ENCODE results near the gene MCRIP1.
"Not testable (repeated sequence)": the region's sequence is repeated elsewhere in the genome, so short reads cannot be mapped to it uniquely, and the experiment has no call there.

The MCRIP1 gene

DNA sequence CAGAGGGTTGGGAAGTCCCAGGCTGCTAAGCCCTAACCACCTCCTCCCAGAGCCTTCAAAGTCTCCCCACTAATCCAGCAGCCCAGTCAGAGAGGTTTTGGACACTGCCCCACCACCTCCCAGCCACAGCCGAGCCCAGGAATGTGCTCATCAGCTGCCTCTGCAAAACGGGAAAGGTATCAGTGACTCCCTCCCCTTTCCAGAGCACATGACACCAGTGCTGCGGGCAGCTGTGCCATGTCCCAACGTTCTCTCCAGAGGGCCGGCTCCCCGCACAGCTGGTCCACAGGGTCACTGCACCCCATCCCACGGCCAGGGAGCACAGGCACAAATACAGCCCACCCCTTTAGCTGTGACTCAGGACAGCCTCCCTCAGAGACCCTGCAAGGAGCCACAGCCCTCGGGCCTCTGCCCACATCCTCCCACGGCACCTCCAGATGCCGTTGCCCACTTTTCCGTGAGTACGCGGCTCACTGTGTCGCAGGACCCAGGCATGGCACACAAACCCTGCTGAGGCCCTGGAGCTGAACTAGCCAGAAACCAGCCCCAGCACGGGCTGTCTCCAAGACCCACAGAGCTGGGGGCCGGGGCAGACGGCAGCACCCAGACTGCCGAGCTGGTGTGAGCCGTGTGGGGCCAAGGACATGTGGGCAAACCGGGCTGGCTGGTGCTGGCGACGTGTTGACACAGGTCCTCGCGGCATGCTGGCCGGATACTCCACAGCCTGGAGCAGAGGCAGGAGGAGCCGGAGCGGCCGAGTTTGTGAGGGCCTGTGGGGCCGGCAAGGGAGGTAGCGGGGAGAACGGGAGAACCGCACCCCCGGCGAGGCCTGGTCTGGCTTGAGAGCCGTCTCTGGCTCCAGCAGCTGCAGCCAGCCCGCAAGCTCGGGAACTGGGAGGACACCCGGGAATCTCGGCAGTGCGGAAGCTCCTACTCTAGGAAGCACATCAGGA lies 8.0 kb upstream of the MCRIP1 start:
- no peak for DNase-seq

DNA sequence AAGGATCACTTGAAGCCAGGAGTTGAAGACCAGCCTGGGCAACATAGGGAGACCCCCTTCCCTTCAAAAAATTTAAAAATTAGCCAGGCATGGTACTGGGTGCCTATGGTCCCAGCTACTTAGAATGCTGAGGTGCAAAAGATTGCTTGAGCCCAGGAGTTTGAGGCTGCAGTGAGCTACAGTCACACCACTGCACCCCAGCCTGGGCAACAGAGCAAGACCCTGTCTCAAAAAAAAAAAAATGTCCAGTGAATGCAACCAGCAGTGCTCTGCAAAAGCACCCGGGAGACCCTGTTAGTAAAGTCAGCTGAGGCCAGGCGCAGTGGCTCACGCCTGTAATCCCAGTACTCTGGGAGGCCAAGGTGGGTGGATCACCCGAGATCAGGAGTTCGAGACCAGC lies 7.0 kb upstream of the MCRIP1 start:
- not testable (repeated sequence) for DNase-seq

DNA sequence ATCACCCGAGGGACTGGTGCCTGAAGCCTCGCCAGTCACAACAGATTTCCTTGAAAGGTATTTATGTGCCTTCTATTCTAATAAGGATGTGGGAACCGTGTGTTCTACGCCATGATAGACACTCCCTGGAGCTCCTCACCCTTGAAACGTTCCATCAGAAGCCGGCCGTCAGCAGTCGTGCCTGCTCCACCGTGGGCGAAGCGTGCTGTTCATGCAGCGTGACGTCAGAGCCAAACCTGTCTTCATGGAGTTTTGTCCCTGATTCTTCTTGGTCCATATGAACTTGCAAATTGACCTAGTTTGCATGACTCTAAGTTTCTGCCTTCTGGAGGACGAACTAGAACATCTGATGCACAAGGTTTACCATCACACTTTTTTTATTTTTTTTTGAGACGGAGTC lies 6.2 kb upstream of the MCRIP1 start:
- DNase-seq = no peak

DNA sequence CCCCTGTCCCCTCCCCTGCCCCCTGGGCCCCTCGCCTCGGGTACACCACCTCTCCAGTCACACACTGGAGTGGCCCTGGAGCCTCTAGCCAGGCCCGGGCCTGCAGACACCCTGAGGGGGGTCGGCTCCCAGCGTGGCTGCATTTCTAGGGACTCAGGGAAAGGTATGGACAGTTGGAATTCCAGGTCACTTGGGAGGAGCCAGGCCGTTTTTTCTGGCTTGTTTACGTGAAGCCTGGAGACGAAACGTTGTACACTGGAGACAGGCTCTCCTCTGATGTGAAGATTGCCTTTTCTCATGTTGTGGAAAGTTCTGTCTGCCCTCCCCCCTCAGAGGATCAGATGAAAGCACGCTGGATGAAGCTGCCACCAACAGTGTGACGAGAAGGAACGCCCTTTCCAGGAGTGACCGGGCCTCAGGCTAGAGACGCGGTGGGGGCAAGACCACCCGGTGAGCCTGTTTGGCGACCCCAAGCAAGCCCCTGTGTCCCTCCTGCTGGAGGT lies 5.7 kb upstream of the MCRIP1 start:
- no peak for DNase-seq

DNA sequence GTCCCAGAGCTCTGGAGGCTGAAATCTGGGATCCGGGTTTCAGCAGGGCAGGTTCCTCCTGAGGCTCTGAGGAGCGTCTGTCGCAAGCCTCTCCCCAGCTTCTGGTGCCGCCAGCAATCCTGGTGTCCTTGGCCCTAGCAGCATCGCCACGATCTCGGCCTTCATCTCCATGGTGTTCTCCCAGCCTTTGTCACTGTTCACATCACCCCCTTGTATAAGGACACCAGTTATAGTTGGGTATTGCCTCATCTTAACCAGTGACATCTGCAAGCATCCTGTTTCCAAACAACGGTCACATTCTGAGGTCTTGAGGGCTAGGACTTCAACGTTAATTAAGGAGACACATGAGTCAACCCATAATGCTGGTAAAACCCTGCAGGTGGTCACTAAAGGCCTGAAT lies 4.5 kb upstream of the MCRIP1 start:
- DNase-seq = no peak

DNA sequence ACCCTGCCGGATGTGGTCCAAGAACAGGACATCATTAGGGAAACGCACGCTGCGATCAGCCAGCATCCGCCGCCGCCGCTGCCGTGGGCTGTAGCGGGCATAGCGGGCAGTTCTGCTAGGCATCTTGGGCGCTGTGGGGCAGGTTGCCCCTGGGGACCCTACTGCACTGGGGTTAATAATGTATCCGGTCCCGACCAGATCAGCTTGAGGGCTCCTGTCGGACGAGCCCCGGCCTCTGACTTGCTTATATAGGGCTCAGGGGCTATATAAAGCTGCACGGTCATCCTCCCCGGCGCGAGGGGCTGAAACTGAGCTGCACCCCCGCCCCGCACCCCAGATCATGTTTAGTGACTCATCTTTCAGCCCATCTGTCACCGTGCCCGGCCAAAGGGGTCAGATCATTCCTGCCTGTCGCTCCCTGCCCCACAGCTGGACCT lies 1.8 kb upstream of the MCRIP1 start, which contains the start of gene PPP1R27:
Gene PPP1R27, minus strand, starts transcription at position 220 of the 437 bp plus-strand sequence. Its CDS starts 97 bp downstream, at position 123.
- no peak for DNase-seq

DNA sequence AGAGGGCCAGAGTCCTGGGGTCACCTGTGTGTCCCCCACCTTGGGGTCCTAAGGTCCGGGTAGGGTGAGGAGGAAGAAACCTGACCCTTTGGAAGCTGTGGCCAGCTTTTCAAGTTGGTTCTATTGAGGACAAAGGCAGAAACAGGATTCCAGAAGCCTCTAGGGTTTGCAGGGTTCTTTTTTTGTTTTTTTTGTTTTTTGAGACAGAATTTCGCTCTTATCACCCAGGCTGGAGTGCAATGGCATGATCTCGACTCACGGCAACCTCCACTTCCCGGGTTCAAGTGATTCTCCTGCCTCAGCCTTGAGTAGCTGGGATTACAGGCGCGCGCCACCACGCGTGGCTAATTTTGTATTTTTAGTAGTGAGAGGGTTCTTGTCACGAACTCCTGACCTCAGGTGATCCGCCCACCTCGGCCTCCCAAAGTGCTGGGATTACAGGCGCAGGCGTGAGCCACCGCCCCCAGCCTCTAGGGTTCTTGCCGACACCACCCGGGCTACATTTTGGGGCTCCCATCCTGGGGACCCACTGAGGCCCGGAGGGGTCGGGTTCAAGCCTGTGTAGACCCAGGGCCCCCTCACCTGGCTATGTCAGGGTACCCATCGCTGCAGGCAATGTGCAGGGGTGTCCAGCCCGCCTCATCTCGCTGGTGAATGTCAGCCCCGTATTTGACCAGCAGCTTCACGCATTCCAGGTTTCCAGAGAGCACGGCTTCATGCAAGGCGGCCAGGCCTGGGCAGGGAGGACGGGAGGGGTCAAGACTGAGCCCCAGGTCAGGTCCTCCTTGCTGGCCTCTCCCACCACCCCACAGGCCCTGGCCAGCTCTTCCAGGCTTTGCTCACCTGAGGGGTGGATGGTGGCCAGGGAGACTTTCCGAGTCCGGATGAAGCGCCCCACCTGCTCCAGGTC lies 1.1 kb upstream of the MCRIP1 start:
- DNase-seq = no peak

DNA sequence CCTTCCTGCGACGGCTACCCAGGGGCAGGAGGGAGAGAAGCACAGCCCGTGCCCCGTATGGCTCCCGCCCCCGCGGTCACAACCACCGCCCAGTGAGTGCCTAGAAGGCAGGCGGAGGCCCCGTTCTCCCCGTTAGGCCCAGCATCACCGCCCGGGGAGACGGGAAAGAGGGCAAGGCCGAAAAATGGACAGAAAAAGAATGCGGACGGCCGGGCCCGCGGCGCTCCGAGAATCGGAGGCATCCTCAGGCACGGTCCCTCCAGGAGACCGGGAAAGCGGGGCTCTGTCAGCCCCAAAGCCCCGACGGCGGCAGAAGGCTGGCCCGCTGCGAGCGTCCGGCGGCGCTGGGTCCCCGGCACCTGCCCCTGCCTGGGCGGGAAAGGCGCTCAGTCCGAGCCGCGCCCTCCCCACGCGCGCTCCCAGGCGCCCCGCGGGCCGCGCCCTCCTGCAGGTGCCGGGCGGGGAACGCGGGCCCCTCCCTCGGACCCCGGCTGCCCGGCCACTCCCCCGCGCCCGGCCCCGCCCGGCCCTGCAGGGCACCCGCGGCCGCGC lies 407 bp downstream of the MCRIP1 start:
- DNase-seq = peak; percentile 52

DNA sequence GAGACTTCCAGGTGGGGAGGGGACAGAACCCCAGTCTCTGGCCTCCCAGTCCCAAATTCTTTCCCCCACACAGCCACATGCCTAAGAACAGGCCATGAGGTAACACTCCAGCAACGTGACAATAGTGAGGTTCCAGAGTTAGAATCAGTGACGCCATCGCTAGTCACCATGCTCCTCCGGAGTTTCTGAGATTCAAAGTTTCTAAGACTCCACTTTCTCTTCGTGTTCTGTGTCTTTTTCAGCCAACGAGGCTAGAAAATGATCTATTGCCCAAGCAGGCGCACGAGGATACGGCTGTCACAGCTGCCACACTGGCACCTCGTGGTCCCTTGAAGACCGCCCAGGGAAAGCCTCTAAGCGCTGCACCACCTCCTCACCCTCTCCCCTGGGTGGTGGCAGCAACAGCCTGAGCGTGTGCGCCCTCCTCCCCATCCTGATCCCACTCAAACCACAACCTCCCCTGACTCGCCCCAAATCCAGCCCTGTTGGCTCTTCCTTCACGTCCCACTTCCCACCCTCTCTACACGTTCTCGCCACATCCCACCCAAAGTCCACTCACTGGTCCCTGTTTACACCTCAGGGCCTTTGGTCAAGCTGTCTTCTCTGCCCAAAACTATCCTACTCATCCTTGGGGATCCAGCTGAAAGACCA lies 1.0 kb downstream of the MCRIP1 start:
- DNase-seq = peak; percentile 20

DNA sequence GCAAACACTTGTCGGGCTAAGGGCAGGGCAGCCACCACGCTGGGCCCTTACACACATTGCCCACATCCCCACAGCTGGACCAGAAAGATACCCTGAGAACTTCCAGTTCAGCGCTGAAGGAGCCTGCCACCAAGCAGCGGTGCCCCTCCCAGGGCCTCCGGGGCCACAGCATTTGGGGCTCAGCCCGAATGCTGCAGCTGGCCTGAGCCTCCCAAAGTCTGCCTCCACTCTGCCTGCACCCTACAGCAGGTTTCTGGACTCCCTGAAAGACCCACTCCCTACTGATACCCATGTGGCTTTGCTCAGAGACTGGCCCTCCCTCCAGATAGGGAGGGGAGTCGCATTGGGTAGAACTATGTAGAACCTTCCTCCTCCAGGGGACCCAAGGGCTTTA lies 1.5 kb downstream of the MCRIP1 start:
- DNase-seq = no peak

DNA sequence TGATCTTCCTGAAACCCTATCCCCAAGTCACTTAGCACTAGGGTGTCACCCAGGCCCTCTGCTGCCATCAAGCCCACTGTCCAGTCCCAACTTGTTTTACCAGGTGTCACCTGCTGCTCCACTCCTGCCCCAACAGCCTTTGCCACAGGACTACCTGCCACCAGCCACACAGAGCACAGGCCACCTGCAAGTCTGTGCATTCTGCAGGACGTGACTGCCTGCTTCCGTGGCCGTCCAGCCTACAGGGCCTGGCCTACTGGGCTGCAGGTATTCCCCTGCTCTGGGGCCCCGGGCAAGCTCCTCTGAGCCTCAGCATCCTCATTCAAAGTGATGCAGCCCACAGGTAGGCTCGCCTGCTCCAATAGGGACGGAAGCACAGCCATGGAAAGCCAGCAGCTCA lies 3.2 kb downstream of the MCRIP1 start:
- no peak for DNase-seq

DNA sequence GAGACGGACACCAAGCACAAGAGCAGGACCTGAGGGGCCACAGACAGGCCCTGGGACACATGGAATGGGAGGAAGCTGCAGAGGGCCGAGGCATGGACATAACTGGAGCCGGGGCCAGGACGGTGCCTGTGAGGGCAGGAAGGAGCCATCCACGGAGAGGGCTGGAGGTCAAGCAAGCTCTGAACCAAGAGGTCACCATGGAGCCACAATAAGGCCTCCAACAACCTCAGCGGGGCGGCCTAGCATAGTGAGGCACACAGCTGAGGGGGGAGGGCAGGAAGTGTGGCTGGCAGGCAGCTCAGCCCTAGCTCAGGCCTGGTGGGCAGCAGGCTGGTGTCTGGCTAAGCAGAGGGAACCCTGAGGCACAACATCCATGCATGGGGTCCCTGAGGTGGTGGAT lies 4.4 kb downstream of the MCRIP1 start:
- no peak for DNase-seq

DNA sequence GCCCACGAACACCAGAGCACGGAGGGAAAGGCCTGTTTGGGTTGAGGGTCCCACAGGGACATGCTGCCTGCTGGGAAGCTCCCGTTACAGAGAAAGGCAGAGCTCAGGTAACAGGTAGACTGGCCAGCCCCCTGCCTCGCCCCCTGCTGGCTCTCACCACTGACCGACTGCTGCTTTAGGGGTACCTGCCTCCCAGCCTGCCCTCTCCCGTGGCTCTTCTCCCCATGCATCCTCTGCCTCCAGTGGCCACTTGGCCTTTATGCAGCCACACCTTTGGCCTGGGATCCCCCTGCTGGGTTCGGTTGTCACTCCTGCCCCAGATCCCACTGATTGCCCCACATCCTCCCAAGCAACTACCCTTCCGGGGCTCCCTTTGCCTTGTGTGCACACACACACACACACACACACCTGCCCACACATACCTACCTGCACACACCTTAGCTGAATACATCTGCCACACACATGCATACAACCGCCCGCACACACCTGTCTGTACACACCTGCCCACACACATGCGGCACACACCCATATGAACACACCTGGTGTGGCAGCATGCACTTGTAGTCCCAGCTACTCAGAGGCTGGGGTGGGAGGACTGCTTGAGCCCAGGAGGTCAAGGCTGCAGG lies 7.1 kb downstream of the MCRIP1 start:
- DNase-seq = no peak

DNA sequence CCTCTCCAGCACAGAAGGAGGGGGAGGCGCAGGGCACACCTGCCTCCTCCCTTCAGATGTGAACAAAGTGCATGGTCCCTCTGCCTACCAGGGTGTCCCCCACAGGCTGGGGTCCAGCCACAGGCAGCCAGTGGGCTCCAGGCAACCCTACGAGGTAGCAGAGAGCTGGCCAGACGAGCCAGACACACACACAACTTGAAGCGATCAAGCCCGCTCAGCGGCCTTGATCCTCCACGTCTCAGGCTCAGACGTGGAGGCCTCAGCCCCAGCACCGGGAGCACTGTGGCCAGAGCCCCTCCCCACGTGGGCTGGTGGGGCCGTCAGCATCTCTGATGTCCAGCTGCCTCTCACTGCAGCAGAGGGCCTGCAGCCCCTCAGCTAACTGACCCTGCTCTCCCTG lies 8.5 kb downstream of the MCRIP1 start:
- DNase-seq = no peak

DNA sequence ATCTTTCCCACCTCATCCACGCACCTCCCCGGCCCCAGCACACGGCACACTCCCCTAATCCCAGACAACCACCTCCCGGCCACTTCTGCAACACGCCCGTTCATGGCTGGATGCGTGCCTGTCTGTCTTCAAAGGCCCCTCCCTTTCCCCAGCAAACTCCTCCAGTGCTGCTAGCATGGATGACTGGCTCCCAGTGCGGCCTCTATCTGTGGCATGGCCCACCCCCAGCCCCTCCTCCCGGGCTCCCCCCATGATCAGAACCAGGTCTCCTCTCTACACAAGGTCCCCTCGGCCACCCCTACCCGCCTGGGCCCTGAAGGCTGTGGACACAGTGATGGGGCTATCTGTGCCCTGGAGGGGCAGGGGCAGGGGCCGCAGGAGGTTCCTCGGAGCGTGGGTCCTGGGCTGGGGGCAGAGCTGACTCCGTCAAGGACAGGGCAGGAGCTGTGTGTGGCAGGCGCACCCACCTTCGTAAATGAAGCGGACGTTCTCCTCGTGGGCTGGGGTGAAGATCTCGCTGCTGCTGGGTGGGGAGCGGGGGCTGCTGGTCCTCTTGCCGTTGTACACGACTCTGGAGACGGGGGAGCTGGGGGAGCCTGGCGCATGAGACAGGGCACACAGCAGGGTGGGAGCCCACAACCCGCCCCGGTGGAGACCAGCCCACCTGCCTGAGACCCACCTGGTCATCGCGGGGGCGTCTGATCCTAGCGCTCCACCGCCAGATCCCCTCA lies 9.1 kb downstream of the MCRIP1 start:
- no peak for DNase-seq

DNA sequence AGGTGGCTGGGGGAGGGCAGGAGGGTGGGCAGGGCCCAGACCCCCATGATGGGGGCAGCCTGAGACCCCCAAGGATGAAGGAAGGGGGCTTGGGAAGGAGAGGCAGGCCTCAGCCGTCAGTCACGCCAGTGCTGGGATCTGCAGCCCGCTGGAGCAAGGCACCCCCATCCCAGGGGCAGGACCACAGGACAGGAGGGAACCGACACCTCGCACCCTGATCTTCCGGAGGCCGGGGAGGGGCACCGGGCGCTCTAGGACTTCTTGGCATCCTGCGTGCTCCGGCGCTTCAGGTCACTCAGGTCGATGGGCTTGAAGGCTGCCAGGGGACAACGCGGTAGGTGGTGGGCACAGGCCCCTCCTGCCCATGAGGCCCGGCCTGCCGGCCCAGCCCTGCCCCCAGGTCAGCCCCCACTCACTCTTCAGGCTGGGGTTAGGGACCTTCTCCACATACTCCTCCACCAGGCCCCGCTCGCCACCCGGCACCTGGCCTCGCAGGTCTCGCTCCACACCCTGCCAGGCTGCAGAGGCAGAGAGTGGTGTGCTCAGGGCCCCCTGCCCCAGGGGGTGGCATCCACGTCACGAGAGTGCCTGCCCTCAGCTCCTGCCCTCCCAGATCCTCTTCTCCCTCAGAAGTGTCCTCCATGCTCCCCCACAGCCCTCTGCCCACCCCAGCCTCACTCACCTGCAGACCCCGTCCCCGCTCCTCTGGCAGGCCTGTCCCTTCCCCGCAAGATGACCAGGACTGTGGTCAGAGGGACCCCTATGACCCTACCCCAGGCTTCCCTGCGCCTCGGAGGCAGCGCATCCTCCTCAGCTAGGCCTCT lies 9.9 kb downstream of the MCRIP1 start:
- DNase-seq = no peak

DNA sequence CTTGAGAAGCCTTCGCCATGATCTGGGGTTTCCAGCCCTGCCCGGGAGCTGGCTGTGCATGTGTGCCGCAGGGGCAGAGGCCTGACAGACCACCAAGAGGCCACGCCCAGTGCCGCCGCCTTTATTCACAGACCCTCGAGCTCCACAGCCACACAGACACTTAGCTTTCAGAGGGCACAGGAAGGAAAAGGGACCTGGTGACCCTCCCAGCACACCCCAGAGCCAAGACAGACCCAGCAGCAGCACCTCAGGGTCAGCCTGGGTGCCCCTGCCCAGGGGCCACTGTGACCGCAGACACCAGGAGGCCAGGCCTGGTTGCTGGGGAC lies 10.8 kb downstream of the MCRIP1 start:
- DNase-seq = no peak

DNA sequence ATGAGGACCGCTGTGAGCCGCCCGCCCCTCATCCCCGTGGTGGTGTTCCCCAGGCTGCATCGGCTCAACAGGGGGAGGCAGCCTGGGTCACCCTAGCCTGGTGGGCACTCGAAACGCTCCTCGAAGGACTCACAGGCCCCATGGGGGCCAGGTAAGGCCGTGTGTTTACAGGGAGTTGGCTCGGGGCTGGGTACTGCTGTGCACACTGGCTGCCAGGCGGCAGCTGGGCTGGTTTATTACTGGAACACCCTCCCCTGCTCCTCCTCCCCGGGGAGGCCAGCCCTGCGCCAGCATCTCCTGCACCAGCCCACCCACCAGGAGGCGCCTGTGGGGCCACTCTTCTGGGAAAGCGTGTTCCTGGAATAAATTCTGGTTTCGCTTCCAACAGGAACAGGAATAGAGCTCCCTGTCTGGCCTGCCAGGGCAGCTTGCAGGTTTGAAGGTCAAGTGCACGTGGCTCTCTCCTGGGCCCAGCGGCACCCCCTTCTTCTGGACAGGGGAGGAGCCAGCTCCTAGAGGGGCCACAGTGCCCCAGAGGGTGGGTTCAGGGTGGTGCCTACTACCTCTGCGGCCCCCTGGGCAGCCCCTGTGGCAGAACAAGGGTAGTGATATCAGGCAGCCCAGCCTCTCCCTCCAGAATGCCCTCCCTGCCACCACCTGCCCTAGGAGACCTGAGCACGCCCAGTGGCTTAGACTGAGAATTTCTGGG lies 11.3 kb downstream of the MCRIP1 start:
- DNase-seq = peak; percentile 69

DNA sequence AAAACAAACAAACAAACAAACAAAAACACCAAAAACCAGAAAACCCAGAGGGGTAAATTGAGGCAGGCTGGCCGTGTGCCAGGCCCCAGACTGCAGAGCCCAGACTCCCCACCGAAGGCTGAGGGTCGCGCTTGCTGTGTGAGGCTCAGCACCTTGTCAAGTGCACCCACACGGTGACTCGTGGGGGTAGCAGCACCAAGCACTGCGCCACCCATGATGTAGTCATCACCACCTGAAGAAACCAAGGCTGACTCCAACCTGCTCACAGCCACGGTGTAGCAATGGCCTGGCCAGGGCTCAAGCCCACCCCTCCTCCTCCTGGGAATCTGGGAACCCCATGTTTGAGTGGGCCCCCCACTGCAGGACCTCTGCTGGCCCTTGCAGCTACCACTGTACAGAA lies 11.9 kb downstream of the MCRIP1 start:
- no peak for DNase-seq

DNA sequence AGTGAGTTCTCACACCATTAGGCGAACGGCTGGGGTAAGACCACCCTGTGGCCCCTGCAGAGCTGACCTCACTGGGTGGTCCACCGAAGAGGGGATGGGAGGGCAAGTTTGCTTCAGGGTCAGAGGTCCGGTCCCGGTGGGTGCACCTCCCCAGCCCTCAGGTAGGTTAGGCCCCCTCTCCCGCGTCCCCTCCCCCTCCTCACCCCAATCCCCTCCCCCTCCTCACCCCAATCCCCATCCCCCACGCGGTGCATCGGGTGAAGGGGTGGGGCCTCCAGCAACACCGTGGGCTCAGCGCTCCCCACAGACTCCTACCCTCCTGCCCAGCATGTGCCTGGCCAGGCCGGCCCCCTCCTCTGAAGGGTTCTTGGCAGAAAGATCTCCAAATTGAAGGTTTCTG lies 13.4 kb downstream of the MCRIP1 start:
- DNase-seq = no peak
